Endometrium (tissue), 2 donors: ENCODE measurements around the gene FOXJ3.

Source experiments
- FAIRE-seq: peaks from 2 replicates; lab custom pipeline; 2012; peaks lifted over from hg19 to GRCh38; lab: Jason Lieb, UNC
- donor health status: control.
- donor health status: control.

FOXJ3 gene

GRCh38 chr1:42334240-42335049 is 590 bp downstream of the FOXJ3 start:
- no peak for FAIRE-seq

GRCh38 chr1:42333662-42334239 is 1.3 kb downstream of the FOXJ3 start:
- no peak for FAIRE-seq

- no peak for FAIRE-seq
Observed at GRCh38 chr1:42332877-42333276, 2.2 kb downstream of the FOXJ3 start.

GRCh38 chr1:42330215-42330614 is 4.8 kb downstream of the FOXJ3 start:
- FAIRE-seq: no peak

GRCh38 chr1:42328916-42329496 is 6.0 kb downstream of the FOXJ3 start:
- FAIRE-seq: no peak

GRCh38 chr1:42328047-42328625 is 6.9 kb downstream of the FOXJ3 start:
- FAIRE-seq: no peak

DNA sequence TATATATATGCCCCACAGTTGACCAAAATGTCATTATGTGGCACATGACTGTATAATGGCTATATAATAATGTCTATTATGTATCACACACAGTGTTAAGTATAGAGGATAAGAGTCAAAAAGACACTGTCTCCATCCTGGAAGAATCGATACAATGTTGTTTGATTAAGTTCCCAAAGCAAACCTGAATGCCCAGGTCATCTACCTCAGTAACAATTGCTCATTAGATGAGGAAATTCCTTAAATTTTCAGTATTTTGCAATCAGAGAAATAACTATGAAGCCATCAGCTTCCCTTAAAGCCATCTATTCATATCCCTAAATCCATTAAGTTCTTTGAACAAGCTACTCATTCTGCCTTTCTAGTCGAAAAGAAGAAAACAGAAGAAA is 10.0 kb downstream of the FOXJ3 start:
- no peak for FAIRE-seq

- FAIRE-seq: no peak
Observed at GRCh38 chr1:42324398-42325013, 10.5 kb downstream of the FOXJ3 start.

DNA sequence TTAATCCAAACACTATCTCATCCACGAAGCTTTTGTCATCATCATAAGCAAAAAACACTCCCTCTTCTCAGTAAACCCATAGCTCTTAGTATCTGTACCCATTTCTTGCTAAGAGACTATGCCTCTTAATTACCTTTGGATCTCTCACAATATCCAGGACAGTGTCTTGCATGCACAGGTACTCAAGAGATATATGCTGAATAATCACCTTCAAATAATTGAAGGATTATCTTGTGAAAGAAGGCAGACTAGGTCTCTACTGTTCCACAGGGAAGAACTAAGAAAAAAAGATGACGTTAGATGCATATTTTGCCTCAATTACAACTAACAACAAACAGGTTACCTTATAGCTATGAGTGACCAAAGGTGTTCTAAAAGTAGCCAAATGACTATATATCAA is 11.5 kb downstream of the FOXJ3 start:
- FAIRE-seq: no peak

- FAIRE-seq: no peak
Observed at GRCh38 chr1:42322577-42322976, 12.5 kb downstream of the FOXJ3 start.

DNA sequence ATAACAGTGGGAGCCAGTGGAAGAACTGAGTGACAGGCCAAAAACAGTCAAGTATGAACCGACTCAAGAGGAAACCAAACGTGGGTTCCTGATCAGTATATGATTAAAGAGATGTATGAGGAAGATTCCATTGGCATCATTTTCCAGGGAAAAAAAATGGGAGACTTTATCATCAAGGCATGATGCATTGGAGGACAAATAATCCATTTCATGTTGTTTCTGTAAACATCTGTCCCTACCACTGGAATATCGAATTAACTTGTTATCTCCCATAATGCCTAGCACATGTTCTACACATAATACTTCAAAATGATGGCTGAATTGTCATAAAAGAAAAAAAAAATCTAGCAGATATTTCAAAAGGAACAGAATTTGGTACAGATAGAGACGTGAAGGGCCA is 13.3 kb downstream of the FOXJ3 start:
- FAIRE-seq: no peak

DNA sequence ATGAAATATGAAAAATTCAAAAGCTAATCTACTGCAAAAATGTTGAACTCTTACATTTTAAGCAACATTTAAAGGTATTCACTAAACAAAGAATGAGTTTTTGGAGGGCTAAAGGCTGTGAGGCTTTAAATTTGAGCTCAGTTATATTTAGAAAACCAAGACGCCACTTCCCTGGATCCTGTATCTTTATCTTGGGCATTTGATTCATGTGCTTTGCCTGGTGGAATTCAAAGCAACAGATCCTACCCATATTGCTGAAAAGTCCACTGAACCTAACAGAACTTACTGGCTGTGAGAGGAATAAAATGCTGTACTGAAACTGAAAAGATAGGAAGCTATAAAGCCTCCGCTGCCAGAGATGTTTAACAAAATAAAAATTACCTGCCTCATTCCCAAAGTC is 14.3 kb downstream of the FOXJ3 start:
- FAIRE-seq: no peak

- no peak for FAIRE-seq
Observed at GRCh38 chr1:42319871-42320484, 15.1 kb downstream of the FOXJ3 start.

GRCh38 chr1:42319128-42319851 is 15.7 kb downstream of the FOXJ3 start:
- FAIRE-seq: no peak

DNA sequence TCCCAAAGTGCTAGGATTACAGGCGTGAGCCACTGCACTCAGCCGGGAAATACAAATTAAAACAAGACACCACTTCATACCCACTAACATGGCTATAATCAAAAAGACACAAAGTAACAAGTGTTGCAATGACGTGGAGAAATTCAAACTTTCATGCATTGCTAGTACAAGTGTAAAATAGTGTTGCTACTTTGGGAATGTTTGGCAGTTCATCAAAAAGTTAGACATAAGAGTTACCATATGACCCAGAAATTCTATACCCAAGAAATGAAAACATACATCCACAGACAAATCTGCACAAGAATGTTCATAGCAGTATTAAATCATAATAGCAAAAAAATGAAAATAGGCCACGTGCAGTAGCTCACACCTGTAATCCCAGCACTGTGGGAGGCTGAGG is 16.4 kb downstream of the FOXJ3 start:
- FAIRE-seq: no peak

DNA sequence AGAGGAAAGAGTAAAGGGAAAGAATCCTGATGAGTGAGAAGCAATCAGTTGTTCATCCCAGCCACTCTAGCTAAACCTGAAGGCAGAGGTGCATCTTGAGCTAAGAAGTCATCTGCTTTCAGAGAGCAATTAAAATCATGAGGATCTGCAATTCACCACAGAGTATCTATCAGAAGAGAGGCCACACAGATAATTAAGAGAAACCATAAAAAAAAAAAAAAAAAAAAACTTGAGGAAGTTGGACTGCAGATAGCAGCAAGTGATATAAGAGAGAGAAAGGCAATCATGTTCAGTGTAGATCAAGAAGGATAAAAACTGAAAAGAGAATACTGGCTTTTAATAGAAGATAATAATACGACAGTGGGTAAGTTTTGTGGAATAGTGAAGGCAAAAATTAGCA is 17.7 kb downstream of the FOXJ3 start:
- no peak for FAIRE-seq

DNA sequence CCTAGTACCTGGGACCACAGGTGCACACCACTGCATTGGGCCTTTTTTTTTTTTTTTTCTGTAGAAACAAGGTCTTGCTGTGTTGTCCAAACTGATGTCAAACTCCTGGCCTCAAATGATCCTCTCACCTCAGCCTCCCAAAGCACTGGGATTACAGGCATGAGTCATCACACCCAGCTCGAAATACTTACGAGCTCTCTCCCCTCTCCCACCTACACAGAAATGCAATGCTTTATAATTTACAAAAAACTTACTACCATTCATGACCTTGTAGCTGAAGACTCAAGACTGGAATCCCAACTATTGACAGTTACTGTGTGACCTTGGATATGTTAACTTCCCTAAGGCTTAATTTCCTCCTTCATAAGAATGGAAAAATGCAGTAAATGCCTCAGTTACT is 18.7 kb downstream of the FOXJ3 start:
- FAIRE-seq: no peak

DNA sequence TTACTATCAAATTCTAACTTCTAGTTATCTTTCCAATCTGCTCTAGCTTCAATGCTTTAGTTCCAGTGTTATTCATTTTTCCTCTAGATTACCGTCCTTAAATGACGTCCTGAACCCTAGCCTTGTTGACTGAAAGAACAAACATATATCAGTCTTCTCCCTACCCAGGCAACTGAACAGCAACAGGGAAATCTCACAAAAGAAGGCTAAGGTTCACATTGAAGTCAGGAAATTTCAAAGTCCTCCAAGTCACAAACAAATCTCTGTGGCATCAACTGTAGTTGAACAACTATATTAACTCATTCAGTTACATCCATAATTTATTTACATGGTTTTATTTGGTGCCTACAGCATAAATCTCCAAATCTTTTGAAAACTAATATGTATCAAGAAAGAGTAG is 19.5 kb downstream of the FOXJ3 start:
- FAIRE-seq: no peak

DNA sequence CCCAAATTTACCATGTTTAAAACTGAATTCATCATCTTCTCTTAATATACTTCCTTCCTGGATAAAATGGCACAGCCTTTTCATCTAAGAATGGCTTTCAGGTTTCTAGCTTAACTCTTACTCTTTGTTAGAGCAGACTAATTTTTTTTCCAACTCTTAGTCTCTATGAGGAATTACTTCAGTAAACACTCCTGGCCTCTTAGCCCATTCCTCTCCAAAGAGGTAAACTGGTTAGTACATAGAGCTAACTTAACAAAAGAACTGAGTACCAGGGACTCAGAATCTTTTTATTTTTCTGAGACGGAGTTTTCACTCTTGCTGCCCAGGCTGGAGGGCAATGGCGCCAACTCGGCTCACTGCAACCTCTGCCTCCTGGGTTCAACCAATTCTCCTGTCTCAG is 21.1 kb downstream of the FOXJ3 start:
- FAIRE-seq: no peak

GRCh38 chr1:42312576-42313212 is 22.3 kb downstream of the FOXJ3 start:
- FAIRE-seq: no peak

- no peak for FAIRE-seq
Observed at GRCh38 chr1:42311897-42312296, 23.1 kb downstream of the FOXJ3 start.
